Activated gamma-delta T cell (primary cell): Measurements from ENCODE around the gene MSH5.

ENCODE experiments used
- DNase-seq: peaks from one replicate; lab custom pipeline; 2025; lab: John Stamatoyannopoulos, UW

MSH5 gene

GRCh38 chr6:31713465-31713864 lies 26.3 kb upstream of the MSH5 start:
- no peak for DNase-seq

DNA sequence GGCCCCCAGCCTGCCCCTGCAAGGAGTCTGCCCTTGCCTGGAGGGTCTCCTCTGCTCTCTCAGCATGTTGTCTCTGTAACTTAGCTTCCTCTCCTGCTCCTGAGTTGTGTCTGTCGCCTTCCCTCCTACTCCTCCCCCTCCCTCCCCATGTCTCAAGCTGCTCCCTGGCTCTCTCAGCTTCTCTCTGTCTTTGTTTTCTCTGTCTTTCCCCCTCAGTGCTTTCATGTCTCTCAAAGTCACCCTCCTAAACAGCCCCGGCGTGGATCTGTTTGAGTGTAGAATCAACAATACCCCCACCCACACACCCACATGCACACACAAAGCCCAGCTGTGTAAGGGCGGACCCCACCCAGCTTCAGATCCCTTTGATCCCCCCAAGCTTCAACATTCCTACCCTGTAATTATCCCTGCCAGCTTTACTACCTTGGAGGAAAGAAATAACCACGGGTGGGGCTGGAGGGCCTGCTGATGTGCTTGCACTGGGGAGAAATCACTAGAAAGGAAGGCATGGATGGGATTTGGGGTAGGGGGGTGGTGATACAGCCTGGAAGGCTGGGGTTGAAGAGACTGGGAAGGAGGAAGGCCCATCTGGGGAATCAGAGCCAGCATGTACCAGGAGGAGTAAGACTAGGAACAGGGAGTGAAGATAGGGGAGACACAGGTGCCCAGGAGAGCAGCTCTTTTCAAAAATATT lies 25.7 kb upstream of the MSH5 start:
- DNase-seq, result no peak

DNA sequence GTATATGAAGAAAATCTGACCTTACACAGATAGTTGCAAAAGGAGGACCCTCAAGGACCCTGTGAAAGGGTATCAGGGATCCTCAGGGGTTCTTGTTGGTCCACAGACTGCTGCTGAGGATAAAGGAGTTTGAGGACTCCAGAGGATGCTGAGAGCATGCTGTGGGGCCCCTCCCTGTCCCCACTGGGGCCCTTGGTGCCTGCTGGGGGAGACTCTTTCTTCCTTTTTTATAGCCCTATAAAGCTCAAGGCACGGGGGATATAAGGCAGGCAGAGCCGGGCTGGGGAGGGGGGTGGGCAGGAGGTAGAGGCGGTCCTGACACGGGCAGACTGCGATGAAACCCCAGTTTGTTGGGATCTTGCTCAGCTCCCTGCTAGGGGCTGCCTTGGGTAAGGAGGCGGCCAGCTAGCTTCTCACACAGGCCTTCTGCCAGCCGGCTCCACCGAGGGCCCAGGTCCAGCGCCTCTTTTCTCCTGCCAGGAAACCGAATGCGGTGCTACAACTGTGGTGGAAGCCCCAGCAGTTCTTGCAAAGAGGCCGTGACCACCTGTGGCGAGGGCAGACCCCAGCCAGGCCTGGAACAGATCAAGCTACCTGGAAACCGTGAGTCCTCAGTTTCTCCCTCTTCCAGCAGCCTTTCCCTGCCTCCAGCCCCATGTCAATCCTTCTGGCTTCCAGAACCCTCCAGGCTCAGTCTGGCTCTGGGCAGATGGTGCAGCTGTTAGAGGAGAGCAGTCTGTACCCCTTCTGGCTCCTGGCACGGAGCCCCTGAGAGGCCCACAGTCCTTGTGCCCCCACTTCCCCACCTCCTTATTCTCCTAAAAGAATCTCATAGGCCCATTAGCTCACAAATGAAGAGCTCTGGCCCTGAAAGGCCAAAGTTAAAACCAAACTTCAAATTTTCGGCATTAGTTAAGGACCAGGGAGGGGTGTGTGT lies 24.5 kb upstream of the MSH5 start, which contains the start of gene LY6G6D:
Gene LY6G6D (plus strand): TSS at position 327 of the 937 bp plus-strand sequence. CDS start 8 bp downstream, at position 335.
- no peak for DNase-seq

- no peak for DNase-seq
These were observed 22.1 kb upstream of the MSH5 start for GRCh38 chr6:31717499-31718222.

GRCh38 chr6:31718265-31718664 lies 21.5 kb upstream of the MSH5 start:
- DNase-seq, result no peak

DNA sequence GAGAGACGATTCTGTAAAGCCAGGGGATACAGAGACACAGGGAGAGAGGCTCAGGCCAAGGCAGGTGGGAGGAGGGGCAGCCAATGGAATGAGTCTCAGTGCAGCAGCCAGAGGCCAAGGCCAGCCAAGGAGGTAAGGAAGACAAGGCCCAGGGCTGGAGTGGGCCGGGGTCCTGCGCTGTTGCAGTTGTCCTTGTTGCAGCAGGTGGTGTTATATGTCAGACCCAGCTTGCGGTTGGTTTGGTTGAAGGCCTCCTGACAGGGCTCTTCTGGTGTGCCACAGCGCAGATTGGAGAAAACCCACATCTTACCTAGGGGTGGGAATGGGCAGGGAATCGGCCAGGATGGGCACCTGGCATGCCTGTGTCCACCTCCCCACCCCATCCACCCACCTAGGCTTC lies 20.8 kb upstream of the MSH5 start:
- no peak for DNase-seq

- DNase-seq, result no peak
These were observed 19.5 kb upstream of the MSH5 start for GRCh38 chr6:31720196-31720770.

- DNase-seq, result no peak
These were observed 18.3 kb upstream of the MSH5 start, which contains the start of gene LY6G6C for GRCh38 chr6:31721351-31722020. LY6G6C (minus strand) TSS chr6:31721746; CDS start chr6:31721679, 67 bp downstream.

DNA sequence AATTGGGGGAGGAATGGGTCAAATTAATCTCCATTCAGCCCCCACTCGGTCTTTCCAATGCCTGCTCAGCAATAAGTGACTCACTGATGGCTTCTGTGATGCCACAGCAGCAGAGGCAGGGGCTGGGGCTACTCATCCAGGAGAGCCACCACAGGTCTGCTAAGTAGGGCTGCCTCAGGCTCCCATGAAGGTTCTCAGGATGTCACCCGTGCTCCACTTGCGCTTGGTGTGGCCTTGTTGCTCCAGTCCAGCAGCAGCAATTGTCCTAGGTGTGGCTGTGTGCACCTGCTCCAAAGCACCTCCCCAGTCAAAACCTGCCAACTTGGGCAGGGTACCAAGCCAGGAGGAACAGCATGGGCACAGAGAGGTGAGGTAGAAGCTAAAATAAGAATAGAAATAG lies 17.6 kb upstream of the MSH5 start:
- no peak for DNase-seq

DNA sequence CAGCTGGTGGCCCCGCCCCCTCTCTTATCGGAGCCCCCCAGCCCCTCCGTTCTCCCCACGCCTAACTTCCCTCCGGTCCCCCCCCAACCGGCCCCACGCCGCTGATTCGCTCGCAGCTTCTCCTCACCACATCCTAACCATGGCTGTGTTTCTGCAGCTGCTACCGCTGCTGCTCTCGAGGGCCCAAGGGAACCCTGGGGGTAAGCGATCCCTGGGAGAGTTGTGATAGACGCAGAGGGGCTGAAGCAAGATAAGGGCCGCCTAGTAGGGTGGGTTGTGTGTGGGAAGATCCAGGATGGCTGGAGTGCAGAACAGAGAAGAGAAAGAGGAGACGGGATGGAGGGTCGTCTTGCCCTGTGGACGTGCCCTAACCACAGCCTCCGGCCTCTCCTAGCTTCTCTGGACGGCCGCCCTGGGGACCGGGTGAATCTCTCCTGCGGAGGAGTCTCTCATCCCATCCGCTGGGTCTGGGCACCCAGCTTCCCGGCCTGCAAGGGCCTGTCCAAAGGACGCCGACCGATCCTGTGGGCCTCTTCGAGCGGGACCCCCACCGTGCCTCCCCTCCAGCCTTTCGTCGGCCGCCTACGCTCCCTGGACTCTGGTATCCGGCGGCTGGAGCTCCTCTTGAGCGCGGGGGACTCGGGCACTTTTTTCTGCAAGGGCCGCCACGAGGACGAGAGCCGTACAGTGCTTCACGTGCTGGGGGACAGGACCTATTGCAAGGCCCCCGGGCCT lies 16.4 kb upstream of the MSH5 start, which contains the start of gene MPIG6B:
Gene MPIG6B (plus strand): TSS at position 129 of the 735 bp plus-strand sequence. CDS start 11 bp downstream, at position 140.
- no peak for DNase-seq

DNA sequence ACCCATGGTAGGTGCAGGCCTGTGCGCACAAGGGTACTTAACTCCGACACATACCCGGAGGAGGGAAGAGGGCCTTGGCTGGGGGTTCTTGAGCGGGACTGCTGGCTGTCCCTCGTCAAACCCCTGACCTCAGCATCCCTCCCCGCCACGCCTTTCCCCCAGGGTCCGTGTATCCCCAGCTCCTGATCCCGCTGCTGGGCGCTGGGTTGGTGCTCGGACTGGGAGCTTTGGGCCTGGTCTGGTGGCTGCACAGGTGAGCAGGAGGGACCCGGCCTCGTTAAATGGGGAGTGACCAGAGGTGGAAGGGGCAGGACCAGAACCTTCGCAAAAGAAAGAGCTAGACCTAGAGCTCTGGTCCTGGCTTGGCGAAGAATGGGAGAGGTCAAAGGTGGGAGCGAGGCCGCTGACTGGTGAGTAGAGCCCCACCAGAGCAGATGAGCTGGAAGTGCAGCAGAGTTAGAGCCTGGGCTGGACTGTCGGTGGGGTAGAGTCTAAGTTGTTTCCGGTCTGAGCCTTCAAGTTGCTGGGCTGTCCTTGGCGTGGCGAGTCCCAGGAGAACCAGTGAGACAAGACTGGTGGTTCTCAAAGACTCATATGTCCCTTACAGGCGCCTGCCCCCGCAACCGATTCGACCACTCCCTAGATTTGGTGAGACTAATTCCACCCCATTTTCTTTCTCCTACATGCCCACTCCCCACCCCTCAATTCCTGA lies 15.7 kb upstream of the MSH5 start:
- DNase-seq, result no peak

GRCh38 chr6:31725502-31726350 lies 14.1 kb upstream of the MSH5 start:
- no peak for DNase-seq

GRCh38 chr6:31727034-31727716 lies 12.6 kb upstream of the MSH5 start:
- no peak for DNase-seq

DNA sequence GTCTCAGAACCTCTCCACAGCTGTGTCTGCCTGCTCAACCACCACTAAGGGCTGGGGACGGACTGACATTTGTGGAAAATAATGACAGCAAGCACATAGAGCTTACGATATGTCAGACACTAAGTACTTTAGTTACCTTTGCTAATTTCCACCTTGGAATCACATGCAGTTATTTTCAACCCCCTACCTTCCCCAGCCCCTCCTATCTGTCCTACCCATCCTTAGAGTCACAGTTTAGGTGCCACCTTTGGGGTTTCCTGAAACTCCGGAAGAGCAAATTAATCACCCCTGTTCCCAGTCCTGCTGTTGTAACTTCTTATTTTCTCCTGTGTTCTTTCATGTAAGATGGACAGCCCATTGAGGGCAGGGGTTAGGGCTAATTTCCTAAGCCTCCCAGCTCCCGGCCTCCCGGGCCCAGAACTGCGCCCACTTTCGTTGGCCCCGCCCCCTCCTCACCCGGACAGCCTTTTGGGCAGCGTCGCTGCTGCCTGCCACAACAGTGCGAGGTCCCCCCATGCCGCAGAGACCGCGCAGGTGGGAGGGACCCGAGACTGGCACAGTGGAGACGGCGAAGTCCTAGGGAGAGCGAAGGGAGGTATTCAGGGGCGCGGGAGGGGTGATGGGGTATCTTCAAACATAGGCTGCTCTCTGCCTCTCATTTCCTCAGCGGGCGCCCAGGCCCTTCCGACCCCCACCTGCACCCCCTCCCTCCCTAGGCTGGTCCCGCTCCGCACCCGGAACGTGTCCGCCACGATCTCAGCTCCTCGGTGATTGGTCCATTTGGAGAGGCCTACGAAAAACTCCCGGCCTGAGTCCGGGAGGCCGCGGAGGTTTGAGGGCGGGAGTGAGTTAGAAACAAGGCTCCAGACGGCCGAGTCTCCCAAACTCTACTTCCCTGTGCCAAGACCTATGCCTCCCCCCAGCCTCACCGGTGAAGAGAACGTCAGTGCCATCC lies 11.8 kb upstream of the MSH5 start:
- no peak for DNase-seq

GRCh38 chr6:31728767-31729514 lies 10.9 kb upstream of the MSH5 start, which contains the start of gene DDAH2:
DDAH2 (minus strand) TSS chr6:31729299; CDS start chr6:31729161, 138 bp downstream.
- no peak for DNase-seq

DNA sequence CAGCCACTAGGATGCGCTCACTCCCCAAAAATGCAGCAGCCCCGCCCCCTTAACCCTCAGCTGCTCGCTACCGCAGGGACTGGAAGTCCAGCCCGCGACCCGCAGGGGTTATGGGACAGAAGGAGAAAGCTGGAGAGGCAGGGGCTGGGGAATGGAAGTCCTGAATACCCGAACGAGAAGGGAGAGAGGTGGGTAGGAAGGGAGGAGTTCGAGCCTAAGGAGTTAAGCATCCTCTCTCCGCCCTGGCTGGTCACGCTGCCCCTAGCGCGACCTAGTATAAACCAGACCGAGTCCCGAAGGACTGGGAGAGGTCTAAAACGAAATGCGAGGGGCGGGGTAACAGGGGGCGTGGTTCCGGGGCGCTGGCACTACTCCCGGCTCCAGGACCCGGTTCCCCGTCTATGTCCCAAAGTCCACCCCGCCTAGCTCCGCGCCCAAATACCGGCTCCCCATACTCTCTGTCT lies 10.3 kb upstream of the MSH5 start:
- DNase-seq, result no peak
